Transverse colon (tissue), 4 donors: Measurements from ENCODE around the gene SSC5D. TPM values are rescaled to one million over a fixed set of nuclear protein-coding genes. Genes with fewer than 3 reads are reported as not detected.

Source experiments
- DNase-seq: peaks from one replicate; pipeline ENCODE4 v3.0.0-alpha.2; 2019
- H3K27ac ChIP-seq, 4 donors: fragments of 200-600 bp; sonication (generic); 2 replicates each; pipeline ENCODE4 v1.5.1; 2016 to 2018; ENCODE audit warnings: inconsistent platforms in 4 of 4
- H3K27me3 ChIP-seq: fragments of 200-600 bp; sonication (generic); 2 replicates; pipeline ENCODE4 v1.5.1; 2017; ENCODE audit warnings: inconsistent platforms
- H3K36me3 ChIP-seq, 4 donors: fragments of 200-600 bp; sonication (generic); 2 replicates each; pipeline ENCODE4 v1.5.1; 2017 to 2019; ENCODE audit warnings: inconsistent platforms in 4 of 4
- H3K4me1 ChIP-seq, 4 donors: fragments of 200-600 bp; sonication (generic); 2 replicates each; pipeline ENCODE4 v1.5.1; 2017 to 2020; ENCODE audit warnings: inconsistent platforms in 4 of 4
- H3K4me3 ChIP-seq, 4 donors: fragments of 200-600 bp; sonication (generic); 1 replicate in 1 of 4; 2 replicates in 3 of 4; pipeline versions ENCODE4 v1.5.1 to v1.6.1; 2017 to 2019; ENCODE audit warnings: inconsistent platforms in 4 of 4
- H3K9me3 ChIP-seq, 2 donors: fragments of 200-600 bp; sonication (generic); 2 replicates each; pipeline ENCODE4 v1.5.1; 2017 to 2019; ENCODE audit warnings: inconsistent platforms in 2 of 2
- EP300 ChIP-seq: sonication (generic); formaldehyde crosslinking; IDR thresholded peaks from one replicate; pipeline ENCODE4 v1.6.1; 2017; ENCODE audit warnings: antibody characterized with exemption, low read depth
- POLR2A ChIP-seq: fragments of 450-650 bp; IDR thresholded peaks from one replicate; pipeline ENCODE4 v1.6.1; 2016; ENCODE audit warnings: antibody characterized with exemption, mild to moderate bottlenecking, moderate library complexity
- POLR2AphosphoS5 ChIP-seq, 3 donors: sonication (generic); formaldehyde crosslinking; IDR thresholded peaks; one replicate each; pipeline ENCODE4 v1.6.1; 2016; ENCODE audit warnings: antibody characterized with exemption in 3 of 3
- WGBS, 2 donors: methylation state at CpG; one replicate each; pipeline ENCODE4 v1.1.5; 2018; ENCODE audit warnings: low coverage in 1 of 2; 5-methylcytosine and 5-hydroxymethylcytosine counted together
- in situ Hi-C, 4 donors: fragments of 200-750 bp; cut with MboI; loops; one replicate each; pipeline versions ENCODE4 v1.15.0 to v1.15.1; 2017; ENCODE audit warnings: low sequenced_read_pairs in 3 of 4, low pct_ligation_motif_present in 1 of 4, low pct_unique_long_range_greater_than_20kb in 1 of 4
- intact Hi-C: fragments of 100-400 bp; cut with DNase I; formaldehyde crosslinking; loops from one replicate; pipeline ENCODE4 v1.15.1; 2023; ENCODE audit warnings: low total_unique reads
- total RNA-seq, 4 donors: library from RNA; depleted of rRNA; stranded (reverse); fragments of >200 nt; gene quantifications; one replicate each; pipeline ENCODE4 v1.1.0, GENCODE V29; 2016
- TF ChIP-seq, protein P1 (sequence below), 5 experiments: fragments of 200-600 bp in 3 of 5; fragments of 450-650 bp in 2 of 5; sonication (generic) in 3 of 5; IDR thresholded peaks; 1 replicate in 2 of 5; 2 replicates in 3 of 5; pipeline ENCODE4 v1.5.1; 2016 to 2017; ENCODE audit warnings: antibody characterized with exemption in 5 of 5, inconsistent platforms in 3 of 5, mild to moderate bottlenecking in 2 of 5, moderate library complexity in 1 of 5

SSC5D gene
- total RNA-seq, 4 donors from 2014 or later = 3.4 to 41.2 (median 11.1) TPM

DNA sequence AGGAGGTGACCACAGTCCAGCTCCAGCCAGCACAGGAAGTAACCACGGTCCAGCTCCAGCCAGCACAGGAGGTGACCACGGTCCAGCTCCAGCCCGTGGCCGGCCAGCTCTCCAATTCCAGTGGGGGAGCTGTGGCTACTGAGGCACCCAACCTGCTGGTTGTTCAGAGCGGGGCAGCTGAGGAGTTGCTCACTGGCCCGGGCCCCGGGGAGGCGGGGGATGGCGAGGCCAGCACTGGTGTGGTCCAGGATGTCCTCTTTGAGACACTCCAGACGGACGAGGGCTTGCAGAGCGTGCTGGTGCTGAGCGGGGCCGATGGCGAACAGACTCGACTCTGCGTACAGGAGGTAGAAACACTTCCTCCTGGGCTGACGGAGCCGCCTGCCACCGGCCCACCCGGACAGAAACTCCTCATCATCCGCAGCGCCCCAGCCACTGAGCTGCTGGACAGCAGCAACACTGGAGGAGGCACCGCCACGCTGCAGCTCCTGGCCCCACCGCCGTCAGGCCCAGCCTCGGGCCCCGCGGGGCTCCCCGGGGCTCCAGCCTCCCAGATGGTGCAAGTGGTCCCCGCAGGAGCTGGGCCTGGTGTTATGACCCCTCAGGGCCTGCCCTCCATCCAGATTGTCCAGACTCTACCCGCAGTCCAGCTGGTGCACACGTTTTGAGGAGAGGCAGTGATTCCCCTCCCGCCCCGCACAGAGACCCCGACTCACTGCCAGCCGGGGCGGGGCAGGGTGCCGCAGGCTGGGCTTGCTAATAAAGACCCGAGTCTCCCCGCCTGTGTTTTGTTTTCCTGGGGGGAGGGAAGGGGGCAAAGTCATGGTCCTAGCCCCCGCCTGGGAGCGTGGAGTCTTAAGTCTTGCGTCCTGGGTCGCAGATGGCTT is 4.3 kb upstream of the SSC5D start:
- H3K27ac ChIP-seq = peak overlapping the region; percentile 82 to 94 (median 88)
- peaks cover 33 to 47% (median 41%) of the 10 kb centered on the region in 4 donors for H3K4me1 ChIP-seq
- TF ChIP-seq, protein P1, sequence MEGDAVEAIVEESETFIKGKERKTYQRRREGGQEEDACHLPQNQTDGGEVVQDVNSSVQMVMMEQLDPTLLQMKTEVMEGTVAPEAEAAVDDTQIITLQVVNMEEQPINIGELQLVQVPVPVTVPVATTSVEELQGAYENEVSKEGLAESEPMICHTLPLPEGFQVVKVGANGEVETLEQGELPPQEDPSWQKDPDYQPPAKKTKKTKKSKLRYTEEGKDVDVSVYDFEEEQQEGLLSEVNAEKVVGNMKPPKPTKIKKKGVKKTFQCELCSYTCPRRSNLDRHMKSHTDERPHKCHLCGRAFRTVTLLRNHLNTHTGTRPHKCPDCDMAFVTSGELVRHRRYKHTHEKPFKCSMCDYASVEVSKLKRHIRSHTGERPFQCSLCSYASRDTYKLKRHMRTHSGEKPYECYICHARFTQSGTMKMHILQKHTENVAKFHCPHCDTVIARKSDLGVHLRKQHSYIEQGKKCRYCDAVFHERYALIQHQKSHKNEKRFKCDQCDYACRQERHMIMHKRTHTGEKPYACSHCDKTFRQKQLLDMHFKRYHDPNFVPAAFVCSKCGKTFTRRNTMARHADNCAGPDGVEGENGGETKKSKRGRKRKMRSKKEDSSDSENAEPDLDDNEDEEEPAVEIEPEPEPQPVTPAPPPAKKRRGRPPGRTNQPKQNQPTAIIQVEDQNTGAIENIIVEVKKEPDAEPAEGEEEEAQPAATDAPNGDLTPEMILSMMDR (IDR thresholded peaks at IDR 0.05) = no peak
- no peak for TF ChIP-seq POLR2A
- H3K27me3 ChIP-seq = peaks cover 11% of the 10 kb centered on the region
- H3K36me3 ChIP-seq = no peaks in the 10 kb centered on the region
- DNase-seq = no peak
- peak overlapping the region in 2 of 4 donors; percentile 42 to 64 for H3K4me3 ChIP-seq
- intact Hi-C loops (no loop called here), in situ Hi-C loops (no loop called here)
- H3K9me3 ChIP-seq = no peaks in the 10 kb centered on the region
- 73% methylated on average over 31 of the region's 46 CpGs; no CpG with 5 or more reads in 1 of the 2 donors for WGBS, 2 donors

DNA sequence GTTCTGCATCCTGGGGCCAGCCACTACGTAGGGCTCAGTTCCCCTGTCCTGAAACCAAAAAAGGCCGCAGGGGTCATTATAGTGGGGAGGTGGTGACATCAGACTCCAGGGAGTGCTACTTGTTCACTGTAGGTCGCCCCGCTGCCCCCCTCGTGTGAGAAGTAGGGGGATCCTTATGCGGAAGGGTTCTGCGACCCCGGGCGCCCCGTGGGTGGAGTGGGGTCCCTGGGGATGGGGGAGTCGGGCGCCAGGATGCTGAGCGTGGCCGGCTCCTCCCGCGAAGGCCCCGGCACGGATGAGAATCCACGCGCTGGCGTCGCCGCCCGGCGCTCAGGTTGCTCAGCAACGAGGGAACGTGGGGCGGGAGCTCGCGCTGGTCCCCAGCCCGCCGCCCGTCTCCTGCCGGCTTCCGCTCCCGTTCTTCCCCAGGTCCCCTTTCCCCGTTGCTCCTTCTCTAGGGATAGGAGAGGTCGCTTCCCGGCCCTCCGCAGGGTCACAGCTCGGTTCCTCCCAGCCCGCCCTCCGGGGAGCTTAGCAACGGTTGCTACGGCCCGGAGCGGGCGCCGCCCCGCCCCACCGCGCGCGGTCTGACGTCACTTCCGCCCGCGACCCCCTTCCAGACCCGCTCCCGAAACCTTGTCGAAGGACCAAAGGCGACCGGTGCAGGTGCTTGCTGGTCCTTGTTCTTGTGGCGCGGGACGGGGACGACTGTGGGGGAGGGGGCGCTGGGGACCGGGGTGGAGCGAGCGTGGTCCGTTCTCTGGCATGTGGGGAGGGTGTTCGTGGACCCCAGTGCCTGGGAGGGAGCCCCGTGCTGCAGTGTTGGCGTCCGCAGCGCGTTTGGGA is 3.4 kb upstream of the SSC5D start, which contains the start of gene NAT14:
Gene NAT14, plus strand, starts transcription at position 596 of the 846 bp plus-strand sequence. CDS start 521 bp downstream, outside the sequence.
- TF ChIP-seq POLR2AphosphoS5 (IDR thresholded peaks at IDR 0.05) (peak in 2 of 3 donors; percentile 31 to 40), EP300 (no peak), POLR2A (peak; percentile 10)
- TF ChIP-seq, protein P1 (IDR thresholded peaks at IDR 0.05) = no peak
- WGBS, 2 donors = 1% methylated on average over 45 of the region's 78 CpGs; no CpG with 5 or more reads in 1 of the 2 donors
- Histone ChIP-seq H3K9me3 (no peaks in the 10 kb centered on the region), H3K4me3 (peak within 1 kb of the TSS; percentile 30 to 64 (median 38)), H3K27me3 (peaks cover 14% of the 10 kb centered on the region), H3K36me3 (no peaks in the 10 kb centered on the region), H3K27ac (peak within 1 kb of the TSS; percentile 82 to 94 (median 88)), H3K4me1 (peaks cover 33 to 52% (median 41%) of the 10 kb centered on the region in 4 donors)
- DNase-seq = peak; percentile 53
- intact Hi-C loops = no loop called here
- in situ Hi-C loops = no loop called here

DNA sequence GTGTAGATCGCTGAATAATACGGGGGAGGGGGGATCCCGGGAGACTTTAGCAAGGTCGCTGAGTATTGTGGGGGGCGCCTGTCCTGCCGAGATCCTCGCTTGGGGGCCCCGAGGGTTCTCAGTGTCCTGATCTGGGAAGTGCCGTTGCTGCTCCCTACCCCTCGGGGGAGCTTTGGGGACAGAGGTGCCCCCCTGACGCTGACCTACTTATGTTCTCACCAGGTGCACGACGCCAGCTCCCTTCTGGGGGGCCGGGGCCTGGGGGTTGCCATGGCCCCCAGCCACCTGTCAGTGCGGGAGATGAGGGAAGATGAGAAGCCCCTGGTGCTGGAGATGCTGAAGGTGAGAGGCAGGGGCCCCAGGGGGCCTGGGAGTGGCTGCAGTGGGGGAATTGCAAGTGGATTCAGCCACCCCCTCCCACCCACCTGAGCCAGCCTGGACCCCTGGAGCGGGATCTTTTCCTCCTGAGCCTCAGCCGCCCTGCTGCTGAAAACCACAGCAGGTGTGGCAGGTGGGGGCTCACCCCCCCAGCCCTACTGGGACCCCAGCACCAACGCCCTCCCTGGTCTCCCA is 2.7 kb upstream of the SSC5D start:
- intact Hi-C loops = no loop called here

More for the DNA sequence above, 2.7 kb upstream of the SSC5D start:
- TF ChIP-seq POLR2AphosphoS5 (IDR thresholded peaks at IDR 0.05) = no peak
- TF ChIP-seq, protein P1 (IDR thresholded peaks at IDR 0.05) = no peak
- TF ChIP-seq POLR2A = no peak
- TF ChIP-seq EP300 = no peak
- Histone ChIP-seq H3K4me1 (peaks cover 33 to 54% (median 41%) of the 10 kb centered on the region in 4 donors), H3K9me3 (no peaks in the 10 kb centered on the region), H3K27ac (peak overlapping the region; percentile 82 to 94 (median 88)), H3K36me3 (no peaks in the 10 kb centered on the region), H3K4me3 (peak overlapping the region; percentile 30 to 64 (median 38)), H3K27me3 (peaks cover 14% of the 10 kb centered on the region)
- in situ Hi-C loops = no loop called here
- WGBS, 2 donors = 26% methylated on average over 17 of the region's 18 CpGs; no CpG with 5 or more reads in 1 of the 2 donors
- DNase-seq = no peak
